SHP77 (cell line): ENCODE data around the gene ZBED2.

Experiments used
- DNase-seq, 2 experiments: peaks; one replicate each; lab custom pipeline; 2025; lab: John Stamatoyannopoulos, UW

Gene ZBED2

DNA sequence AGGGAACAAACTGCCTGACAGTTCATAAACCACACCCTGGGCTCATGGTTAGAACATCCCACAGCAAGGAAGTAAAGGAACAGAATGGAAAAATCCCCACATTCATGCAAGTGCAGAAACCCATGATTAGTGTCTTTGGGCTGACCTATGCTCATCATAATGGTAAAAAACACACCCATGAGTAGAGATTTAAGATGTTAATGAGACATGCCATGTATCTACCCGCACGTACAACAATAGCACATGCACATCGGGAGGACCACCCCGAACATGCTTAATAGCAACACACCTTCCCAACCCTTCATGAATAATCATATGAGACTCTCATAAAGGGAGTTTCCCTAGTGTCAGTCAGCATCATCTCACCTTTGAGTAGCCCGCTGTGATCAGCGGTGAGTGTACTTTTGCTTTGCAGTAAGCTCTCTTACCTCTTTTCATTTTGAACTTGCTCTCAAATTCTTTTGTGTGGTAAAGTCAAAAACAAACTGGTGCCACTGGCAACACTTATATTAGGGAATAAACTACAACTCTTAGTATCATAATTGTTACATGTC, 23.2 kb downstream of the ZBED2 start:
- DNase-seq = no peak

DNA sequence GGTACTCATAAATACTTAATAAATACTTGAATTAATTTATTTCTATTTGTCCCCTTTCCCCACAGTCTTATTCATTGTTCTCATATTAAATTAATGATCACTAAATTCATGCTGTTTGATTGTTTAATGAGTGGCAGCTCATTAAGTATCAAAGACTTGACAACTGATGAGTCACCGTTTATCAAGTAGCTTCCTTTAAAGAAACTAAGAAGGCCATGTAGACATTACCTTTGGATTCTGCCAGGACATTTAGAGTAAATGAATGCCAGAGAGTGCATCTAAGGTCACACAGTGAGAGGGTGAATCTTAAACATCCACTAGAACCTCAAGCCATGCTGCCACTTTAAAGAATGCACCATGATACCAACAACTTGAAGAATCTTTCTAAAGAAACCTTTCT, 23.9 kb downstream of the ZBED2 start:
- no peak for DNase-seq

- no peak for DNase-seq
Observed at GRCh38 chr3:111570404-111571030, 24.6 kb downstream of the ZBED2 start.

DNA sequence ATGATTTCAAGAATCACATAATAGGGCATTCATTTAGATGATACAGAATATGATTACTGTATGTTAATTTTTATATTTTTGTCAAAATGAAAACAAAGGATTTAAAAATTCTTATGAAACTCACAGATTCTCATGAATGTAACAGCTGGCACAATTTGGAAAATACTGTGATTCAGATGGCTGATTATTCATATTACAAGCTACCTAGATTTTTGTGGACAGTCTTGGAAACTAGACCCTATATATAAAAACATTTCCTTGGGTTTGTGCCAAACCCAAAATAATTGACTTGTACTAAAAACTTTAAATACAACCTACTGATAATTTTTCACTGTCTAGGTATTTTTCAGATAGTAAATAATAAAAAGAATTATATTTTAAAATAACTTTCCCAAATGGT, 26.2 kb downstream of the ZBED2 start:
- DNase-seq = no peak

- no peak for DNase-seq
Observed at GRCh38 chr3:111568355-111568754, 26.8 kb downstream of the ZBED2 start.

- no peak for DNase-seq
Observed at GRCh38 chr3:111566844-111567243, 28.3 kb downstream of the ZBED2 start.

GRCh38 chr3:111561902-111562301, 33.2 kb downstream of the ZBED2 start:
- DNase-seq = peak in 1 of 2 experiments; percentile 9

GRCh38 chr3:111548756-111549155, 46.4 kb downstream of the ZBED2 start:
- no peak for DNase-seq

GRCh38 chr3:111548092-111548491, 47.1 kb downstream of the ZBED2 start:
- no peak for DNase-seq

DNA sequence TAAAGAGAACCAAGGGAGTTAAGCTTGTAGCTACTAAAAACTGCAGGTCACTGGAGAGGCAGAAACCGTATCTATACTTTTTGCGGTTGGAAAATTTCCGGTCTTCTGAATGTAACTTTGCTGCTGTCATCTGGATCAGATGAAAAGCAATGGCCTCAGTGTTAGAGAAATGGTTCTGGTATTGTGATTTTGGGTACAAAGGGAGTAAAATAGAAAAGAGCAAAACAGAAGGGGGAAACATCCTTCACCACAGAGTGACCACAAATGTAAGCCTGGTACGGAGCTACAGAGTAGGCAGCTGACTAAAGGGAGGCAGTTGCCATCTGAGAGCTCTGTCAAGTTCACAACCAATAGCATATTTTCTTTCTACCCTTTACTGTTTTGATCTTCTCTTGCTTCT, 47.5 kb downstream of the ZBED2 start:
- no peak for DNase-seq

GRCh38 chr3:111545349-111545748, 49.8 kb downstream of the ZBED2 start:
- no peak for DNase-seq
